Stomach (tissue), 9 donors: ENCODE results near the gene MED12L. TPM values are rescaled to one million over a fixed set of nuclear protein-coding genes. Genes with fewer than 3 reads are reported as not detected.

Experiments used
- DNase-seq, 2 donors: peaks; one replicate each; pipeline versions ENCODE4 v3.0.0 to v3.0.0-alpha.2; 2013 to 2019
- H3K27ac ChIP-seq, 5 donors: fragments of 200-600 bp in 4 of 5; sonication (generic) in 4 of 5; one replicate each; pipeline ENCODE4 v1.5.1; 2013 to 2019; ENCODE audit warnings: mild to moderate bottlenecking in 1 of 5, moderate library complexity in 1 of 5
- H3K27me3 ChIP-seq, 3 donors: fragments of 200-600 bp; sonication (generic); one replicate each; pipeline ENCODE4 v1.5.1; 2017 to 2019; ENCODE audit warnings: mixed run types in 1 of 3
- H3K36me3 ChIP-seq, 4 donors: fragments of 200-600 bp; sonication (generic); 1 replicate in 3 of 4; 2 replicates in 1 of 4; pipeline ENCODE4 v1.5.1; 2016 to 2019
- H3K4me1 ChIP-seq, 4 donors: fragments of 200-600 bp; sonication (generic); one replicate each; pipeline ENCODE4 v1.5.1; 2016 to 2019
- H3K4me3 ChIP-seq, 4 donors: fragments of 200-600 bp; sonication (generic) in 3 of 4; one replicate each; pipeline ENCODE4 v1.5.1; 2016 to 2019; ENCODE audit warnings: mild to moderate bottlenecking in 1 of 4
- H3K9me3 ChIP-seq, 4 donors: fragments of 200-600 bp; sonication (generic); one replicate each; pipeline ENCODE4 v1.5.1; 2016 to 2019
- EP300 ChIP-seq: sonication (generic); formaldehyde crosslinking; IDR thresholded peaks from one replicate; pipeline ENCODE4 v1.6.1; 2017; ENCODE audit warnings: antibody characterized with exemption
- POLR2A ChIP-seq, 4 donors: fragments of 450-650 bp; IDR thresholded peaks; one replicate each; pipeline ENCODE4 v1.6.1; 2016; ENCODE audit warnings: antibody characterized with exemption in 4 of 4, control low read depth in 2 of 4, mild to moderate bottlenecking in 1 of 4, moderate library complexity in 1 of 4
- POLR2AphosphoS5 ChIP-seq, 3 donors: sonication (generic); formaldehyde crosslinking; IDR thresholded peaks; one replicate each; pipeline ENCODE4 v1.6.1; 2016; ENCODE audit warnings: antibody characterized with exemption in 3 of 3
- WGBS, 5 donors: extraction: QIAGEN DNeasy Blood & Tissue Kit in 3 of 5; methylation state at CpG; one replicate each; pipeline versions ENCODE4 v1.1.5 to v1.1.7; 2013 to 2018; 5-methylcytosine and 5-hydroxymethylcytosine counted together
- intact Hi-C: fragments of 100-400 bp; cut with DNase I; formaldehyde crosslinking; loops from one replicate; pipeline ENCODE4 v1.15.1; 2023; ENCODE audit warnings: low total_unique reads
- polyA plus RNA-seq, 3 donors: library from polyadenylated mRNA; stranded (reverse); fragments of 200-250 nt; gene quantifications; one replicate each; pipeline ENCODE4 v1.2.3, GENCODE V29; 2013
- total RNA-seq, 5 donors: library from RNA; depleted of rRNA; stranded (reverse); fragments of >200 nt; gene quantifications; one replicate each; pipeline versions ENCODE4 v1.1.0 to v1.2.3, GENCODE V29; 2014 to 2016
- TF ChIP-seq, protein P1 (sequence below), 7 experiments: fragments of 450-650 bp in 4 of 7; fragments of 200-600 bp in 3 of 7; sonication (generic) in 3 of 7; IDR thresholded peaks; one replicate each; pipeline ENCODE4 v1.5.1; 2016 to 2019; ENCODE audit warnings: antibody characterized with exemption in 7 of 7, control low read depth in 2 of 7, mild to moderate bottlenecking in 1 of 7
- donor health status: healthy with polysubstance abuse.
- donor health status: Bipolar disorder and iron deficiency.
- donor health status: healthy.

The MED12L gene
- total and polyA plus RNA-seq, 8 donors, result 0.06 to 2.9 (median 0.36) TPM; not detected in 2

DNA sequence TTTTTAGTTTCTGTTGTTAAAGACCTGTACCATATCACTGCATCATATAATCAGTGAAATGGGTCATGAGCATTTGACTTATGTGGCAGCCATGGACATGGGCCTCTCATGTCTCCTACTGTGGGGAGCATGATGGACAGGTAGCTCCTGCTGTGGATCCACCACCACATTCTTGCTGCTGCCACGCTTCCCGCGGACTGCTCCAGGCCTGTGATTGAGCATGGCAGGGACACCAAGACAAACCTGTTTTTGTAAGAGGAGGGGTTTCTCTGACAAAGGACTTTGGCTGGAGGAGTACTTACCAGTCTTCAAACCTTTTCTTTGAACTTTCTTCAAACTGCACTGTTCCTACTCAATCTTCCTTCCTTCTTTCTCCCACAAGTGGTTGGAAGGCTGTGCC is 210.8 kb downstream of the MED12L start:
- no peak for TF ChIP-seq EP300
- TF ChIP-seq, protein P1, sequence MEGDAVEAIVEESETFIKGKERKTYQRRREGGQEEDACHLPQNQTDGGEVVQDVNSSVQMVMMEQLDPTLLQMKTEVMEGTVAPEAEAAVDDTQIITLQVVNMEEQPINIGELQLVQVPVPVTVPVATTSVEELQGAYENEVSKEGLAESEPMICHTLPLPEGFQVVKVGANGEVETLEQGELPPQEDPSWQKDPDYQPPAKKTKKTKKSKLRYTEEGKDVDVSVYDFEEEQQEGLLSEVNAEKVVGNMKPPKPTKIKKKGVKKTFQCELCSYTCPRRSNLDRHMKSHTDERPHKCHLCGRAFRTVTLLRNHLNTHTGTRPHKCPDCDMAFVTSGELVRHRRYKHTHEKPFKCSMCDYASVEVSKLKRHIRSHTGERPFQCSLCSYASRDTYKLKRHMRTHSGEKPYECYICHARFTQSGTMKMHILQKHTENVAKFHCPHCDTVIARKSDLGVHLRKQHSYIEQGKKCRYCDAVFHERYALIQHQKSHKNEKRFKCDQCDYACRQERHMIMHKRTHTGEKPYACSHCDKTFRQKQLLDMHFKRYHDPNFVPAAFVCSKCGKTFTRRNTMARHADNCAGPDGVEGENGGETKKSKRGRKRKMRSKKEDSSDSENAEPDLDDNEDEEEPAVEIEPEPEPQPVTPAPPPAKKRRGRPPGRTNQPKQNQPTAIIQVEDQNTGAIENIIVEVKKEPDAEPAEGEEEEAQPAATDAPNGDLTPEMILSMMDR (IDR thresholded peaks at IDR 0.05), result no peak
- TF ChIP-seq POLR2A (IDR thresholded peaks at IDR 0.05), result no peak
- no peak for TF ChIP-seq POLR2AphosphoS5 (IDR thresholded peaks at IDR 0.05)
- DNase-seq, result no peak
- Histone ChIP-seq H3K9me3 (no peaks in the 10 kb centered on the region), H3K27ac (no peak overlapping the region), H3K27me3 (no peaks in the 10 kb centered on the region), H3K4me3 (no peak overlapping the region), H3K36me3 (no peaks in the 10 kb centered on the region), H3K4me1 (no peaks in the 10 kb centered on the region)
- intact Hi-C loops, result no loop called here
- WGBS, 5 donors, result 86 to 98% (median 95%) methylated on average over 3 of the region's 3 CpGs

DNA sequence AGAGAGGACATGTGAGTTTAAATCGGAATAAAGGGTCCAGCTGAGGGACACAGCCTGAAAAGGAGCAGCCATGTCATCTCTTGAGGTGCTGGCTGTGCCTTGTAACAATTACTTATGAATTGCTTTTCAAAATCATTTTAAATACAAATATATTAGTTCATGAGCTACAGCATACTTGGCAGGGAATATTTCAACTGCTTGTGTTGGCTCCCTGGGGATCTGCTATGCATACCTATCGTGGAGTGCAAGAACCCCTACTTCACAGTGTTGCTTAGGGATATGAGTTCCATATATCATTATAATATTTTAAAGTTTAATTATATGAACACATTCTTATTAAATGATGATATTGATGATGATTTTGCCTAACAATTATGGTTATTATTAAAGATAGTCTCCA is 212.0 kb downstream of the MED12L start:
- no peak overlapping the region for H3K27ac ChIP-seq
- H3K27me3 ChIP-seq, result no peaks in the 10 kb centered on the region
- DNase-seq, result no peak
- H3K9me3 ChIP-seq, result no peaks in the 10 kb centered on the region
- no peak for TF ChIP-seq POLR2A (IDR thresholded peaks at IDR 0.05)
- no peak for TF ChIP-seq POLR2AphosphoS5 (IDR thresholded peaks at IDR 0.05)
- TF ChIP-seq, protein P1 (IDR thresholded peaks at IDR 0.05), result no peak
- no peaks in the 10 kb centered on the region for H3K4me1 ChIP-seq
- no peak overlapping the region for H3K4me3 ChIP-seq
- WGBS, 5 donors, result 45 to 71% (median 69%) methylated on average over 2 of the region's 2 CpGs
- H3K36me3 ChIP-seq, result no peaks in the 10 kb centered on the region
- intact Hi-C loops, result no loop called here

DNA sequence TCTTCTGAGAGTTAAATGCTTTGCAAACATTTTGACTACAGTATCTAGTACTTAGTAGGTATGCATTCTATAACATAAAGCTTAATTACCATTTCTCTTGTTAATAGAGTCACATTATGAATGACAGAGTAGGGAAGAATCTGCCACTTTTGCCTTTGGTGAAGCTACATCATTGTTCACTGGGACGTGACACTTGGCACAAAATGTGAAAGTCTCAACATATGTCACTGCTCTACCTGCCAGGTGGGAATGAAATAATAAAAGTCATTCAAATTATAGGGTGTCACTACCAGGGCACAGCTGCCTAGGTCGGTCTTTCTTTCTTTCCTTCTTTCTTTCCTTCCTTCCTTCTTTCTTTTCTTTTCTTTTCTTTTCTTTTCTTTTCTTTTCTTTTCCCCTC is 213.5 kb downstream of the MED12L start:
- TF ChIP-seq, protein P1 (IDR thresholded peaks at IDR 0.05), result no peak
- TF ChIP-seq EP300, result no peak
- no peak for TF ChIP-seq POLR2AphosphoS5 (IDR thresholded peaks at IDR 0.05)
- no peak for TF ChIP-seq POLR2A (IDR thresholded peaks at IDR 0.05)
- H3K27me3 ChIP-seq, result no peaks in the 10 kb centered on the region
- no peaks in the 10 kb centered on the region for H3K4me1 ChIP-seq
- H3K27ac ChIP-seq, result no peak overlapping the region
- WGBS, 5 donors, result 71 to 94% (median 88%) methylated on average over 2 of the region's 2 CpGs
- DNase-seq, result no peak
- intact Hi-C loops, result no loop called here
- no peaks in the 10 kb centered on the region for H3K9me3 ChIP-seq
- no peak overlapping the region for H3K4me3 ChIP-seq
- no peaks in the 10 kb centered on the region for H3K36me3 ChIP-seq

DNA sequence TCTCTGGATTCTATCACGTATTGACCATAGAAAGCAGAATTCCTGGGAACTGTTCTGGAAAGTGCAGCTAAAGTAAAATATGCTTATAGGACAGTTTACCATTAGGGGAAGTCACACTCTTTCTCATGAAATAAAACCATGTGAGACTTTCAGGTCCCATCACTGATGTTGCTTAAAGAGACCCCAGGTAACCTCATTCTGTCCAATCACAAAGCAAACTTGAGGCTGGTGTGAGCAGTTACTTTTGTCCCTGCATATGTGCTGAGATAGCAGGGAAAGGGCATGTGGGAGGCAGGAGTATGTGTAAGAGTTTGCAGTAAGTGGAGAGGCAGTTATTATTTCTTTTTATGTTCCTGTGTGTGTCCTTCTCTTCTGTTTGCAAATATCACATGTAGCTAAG is 215.1 kb downstream of the MED12L start:
- WGBS, 5 donors, result 81 to 94% (median 92%) methylated on average over 1 of the region's 1 CpG
- Histone ChIP-seq H3K4me3 (no peak overlapping the region), H3K9me3 (no peaks in the 10 kb centered on the region), H3K36me3 (no peaks in the 10 kb centered on the region), H3K4me1 (peaks cover 7 to 13% (median 9%) of the 10 kb centered on the region in 4 donors), H3K27me3 (no peaks in the 10 kb centered on the region), H3K27ac (no peak overlapping the region)
- DNase-seq, result no peak
- intact Hi-C loops, result no loop called here
- no peak for TF ChIP-seq POLR2A (IDR thresholded peaks at IDR 0.05)
- TF ChIP-seq POLR2AphosphoS5 (IDR thresholded peaks at IDR 0.05), result no peak
- TF ChIP-seq, protein P1 (IDR thresholded peaks at IDR 0.05), result no peak
- no peak for TF ChIP-seq EP300
